Ovary (tissue), 3 donors: ENCODE results near the gene TGIF1.

Experiments
- POLR2A ChIP-seq: fragments of 450-650 bp; IDR thresholded peaks from one replicate; pipeline ENCODE4 v1.6.1; 2017; ENCODE audit warnings: antibody characterized with exemption, mild to moderate bottlenecking, moderate library complexity
- TF ChIP-seq, protein P1 (sequence below), 3 donors: fragments of 450-650 bp in 2 of 3; fragments of 200-600 bp in 1 of 3; IDR thresholded peaks; one replicate each; pipeline versions ENCODE4 v1.5.1 to v1.8.0; 2016 to 2022; ENCODE audit warnings: antibody characterized with exemption in 3 of 3, mild to moderate bottlenecking in 1 of 3
- donor health status: DM: no; HTN: no; CAD: no.

DNA sequence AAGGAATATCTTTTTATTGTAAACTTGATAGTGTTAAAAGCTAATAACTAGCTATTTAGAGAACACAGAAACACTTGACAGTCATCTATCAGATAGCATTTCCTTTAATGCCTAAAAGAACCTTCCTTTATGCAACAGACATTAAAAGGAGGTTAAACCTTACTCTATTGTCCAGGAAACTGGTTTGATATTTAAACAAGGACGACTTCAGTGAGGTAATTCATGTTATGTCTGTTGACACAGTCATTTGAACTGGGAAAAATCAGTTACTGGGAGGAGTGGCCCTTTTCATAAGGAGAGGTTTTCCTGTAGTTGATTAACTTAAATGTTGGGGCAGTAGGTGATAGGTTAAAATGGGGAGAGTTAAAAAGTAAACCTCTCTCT lies 6.7 kb downstream of the TGIF1 start:
- TF ChIP-seq, protein P1, sequence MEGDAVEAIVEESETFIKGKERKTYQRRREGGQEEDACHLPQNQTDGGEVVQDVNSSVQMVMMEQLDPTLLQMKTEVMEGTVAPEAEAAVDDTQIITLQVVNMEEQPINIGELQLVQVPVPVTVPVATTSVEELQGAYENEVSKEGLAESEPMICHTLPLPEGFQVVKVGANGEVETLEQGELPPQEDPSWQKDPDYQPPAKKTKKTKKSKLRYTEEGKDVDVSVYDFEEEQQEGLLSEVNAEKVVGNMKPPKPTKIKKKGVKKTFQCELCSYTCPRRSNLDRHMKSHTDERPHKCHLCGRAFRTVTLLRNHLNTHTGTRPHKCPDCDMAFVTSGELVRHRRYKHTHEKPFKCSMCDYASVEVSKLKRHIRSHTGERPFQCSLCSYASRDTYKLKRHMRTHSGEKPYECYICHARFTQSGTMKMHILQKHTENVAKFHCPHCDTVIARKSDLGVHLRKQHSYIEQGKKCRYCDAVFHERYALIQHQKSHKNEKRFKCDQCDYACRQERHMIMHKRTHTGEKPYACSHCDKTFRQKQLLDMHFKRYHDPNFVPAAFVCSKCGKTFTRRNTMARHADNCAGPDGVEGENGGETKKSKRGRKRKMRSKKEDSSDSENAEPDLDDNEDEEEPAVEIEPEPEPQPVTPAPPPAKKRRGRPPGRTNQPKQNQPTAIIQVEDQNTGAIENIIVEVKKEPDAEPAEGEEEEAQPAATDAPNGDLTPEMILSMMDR (IDR thresholded peaks at IDR 0.05) = no peak
- TF ChIP-seq POLR2A = no peak
